CD4-positive, alpha-beta T cell treated with Interleukin-17A for 1 hour (primary cell): ENCODE data around the gene CTNNA3.

Experiments
- DNase-seq: peaks from one replicate; pipeline ENCODE4 v3.0.0-alpha.2; 2020

CTNNA3 gene

DNA sequence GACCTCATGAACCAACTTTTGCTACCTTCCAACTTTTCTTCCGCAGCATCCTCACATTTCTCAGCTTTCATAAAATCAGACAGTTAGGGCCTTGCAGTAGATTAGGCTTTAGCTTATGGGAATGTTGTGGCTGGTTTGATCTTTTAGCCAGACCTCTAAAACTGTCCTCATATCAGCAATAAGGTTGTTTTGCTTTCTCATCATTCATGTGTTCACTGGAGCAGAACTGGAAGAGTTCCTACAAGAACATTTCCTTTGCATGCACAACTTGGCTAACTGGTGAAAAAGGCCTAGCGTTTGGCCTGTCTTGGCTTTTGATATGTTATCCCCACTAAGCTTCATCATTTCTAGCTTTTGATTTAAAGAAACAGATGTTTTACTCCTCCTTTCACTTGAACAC lies 900.1 kb downstream of the CTNNA3 start:
- DNase-seq: no peak

DNA sequence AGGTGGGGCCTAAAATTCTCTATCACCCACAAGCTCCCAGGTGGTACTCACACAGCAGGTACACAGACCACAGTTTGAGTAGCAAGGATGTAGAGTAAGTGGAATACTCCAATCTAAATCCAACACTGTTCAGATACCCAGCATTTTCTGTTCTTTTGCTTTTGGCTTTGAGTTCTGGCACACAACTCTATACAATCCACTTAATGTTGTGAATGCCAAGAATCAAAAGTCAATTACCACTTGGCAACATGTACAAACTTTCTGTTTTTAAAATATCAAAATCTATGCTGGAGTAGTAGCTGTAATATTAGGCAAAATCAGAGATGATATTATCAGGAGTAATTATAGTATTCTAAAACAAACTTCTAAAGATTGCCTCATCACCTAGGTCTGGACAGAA lies 903.6 kb downstream of the CTNNA3 start:
- no peak for DNase-seq

DNA sequence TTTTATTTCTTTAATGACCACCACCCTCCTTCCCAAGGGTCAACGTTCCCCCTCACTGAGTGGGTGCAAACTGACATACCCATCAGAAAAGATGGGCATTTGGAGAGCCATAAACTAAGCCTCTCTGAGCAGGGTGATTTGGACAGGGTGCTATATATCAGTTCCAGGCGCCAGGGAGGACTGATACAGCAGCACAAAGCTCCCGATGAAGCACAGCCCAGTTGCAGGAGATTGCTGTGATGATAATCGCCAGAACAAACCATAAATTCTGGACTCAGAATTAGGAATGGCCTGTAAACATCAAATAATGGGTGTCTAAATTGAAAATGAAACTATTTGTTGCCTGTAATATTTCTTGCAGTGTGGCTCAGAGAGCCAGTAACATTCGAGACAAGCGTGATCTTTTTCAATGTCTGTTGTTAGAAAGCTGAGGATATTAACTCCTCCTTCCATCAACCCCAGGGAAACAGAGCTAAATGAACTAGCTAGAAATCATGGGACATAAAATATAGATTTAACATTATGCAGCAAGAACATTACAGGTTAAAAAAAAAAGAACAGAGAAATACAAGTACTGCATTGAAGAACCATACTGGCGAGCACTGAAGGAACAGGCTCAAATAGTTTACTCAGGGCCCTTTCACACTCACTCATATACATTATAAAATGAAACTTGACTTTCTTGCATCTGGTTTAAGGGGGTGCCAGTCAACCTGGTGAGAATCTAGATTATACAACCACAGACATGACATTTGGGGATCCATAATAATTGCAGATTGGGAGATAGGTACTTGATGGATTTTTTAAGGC lies 907.6 kb downstream of the CTNNA3 start:
- no peak for DNase-seq

- DNase-seq: no peak
Observed at GRCh38 chr10:66786709-66787108, 909.3 kb downstream of the CTNNA3 start.

GRCh38 chr10:66784770-66785169 lies 911.2 kb downstream of the CTNNA3 start:
- no peak for DNase-seq

- DNase-seq: no peak
Observed at GRCh38 chr10:66783316-66783715, 912.7 kb downstream of the CTNNA3 start.

- no peak for DNase-seq
Observed at GRCh38 chr10:66782776-66783175, 913.2 kb downstream of the CTNNA3 start.

GRCh38 chr10:66782144-66782543 lies 913.9 kb downstream of the CTNNA3 start:
- no peak for DNase-seq

- no peak for DNase-seq
Observed at GRCh38 chr10:66780796-66781195, 915.2 kb downstream of the CTNNA3 start.

GRCh38 chr10:66778351-66778750 lies 917.6 kb downstream of the CTNNA3 start:
- DNase-seq: no peak

GRCh38 chr10:66777665-66778064 lies 918.3 kb downstream of the CTNNA3 start:
- DNase-seq: no peak

- no peak for DNase-seq
Observed at GRCh38 chr10:66773472-66773817, 922.5 kb downstream of the CTNNA3 start.

- no peak for DNase-seq
Observed at GRCh38 chr10:66772548-66773471, 923.2 kb downstream of the CTNNA3 start.

- DNase-seq: no peak
Observed at GRCh38 chr10:66767707-66768106, 928.3 kb downstream of the CTNNA3 start.

DNA sequence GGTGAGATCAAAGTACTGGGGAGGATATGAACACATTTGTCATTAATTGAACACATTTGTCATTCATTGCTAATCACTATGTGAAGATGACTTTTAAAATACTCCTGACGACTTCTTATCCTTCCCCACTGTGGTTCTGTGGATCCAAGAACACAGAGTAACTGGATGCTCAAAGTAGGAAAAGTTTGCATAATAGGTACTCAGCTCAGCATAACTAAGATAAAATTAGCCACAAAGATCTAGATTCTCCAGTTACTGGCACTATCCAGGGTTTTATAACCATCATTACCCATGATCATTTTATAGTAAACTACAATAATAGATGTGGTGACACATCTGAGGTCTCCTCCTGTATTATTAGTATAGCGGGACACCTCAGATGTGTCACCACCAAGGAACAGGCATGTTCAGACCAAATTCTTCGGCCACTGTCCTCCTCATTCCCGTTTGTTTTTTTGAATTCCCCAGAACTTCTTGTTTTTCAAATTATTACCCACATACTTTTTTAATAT lies 933.7 kb downstream of the CTNNA3 start:
- DNase-seq: no peak

DNA sequence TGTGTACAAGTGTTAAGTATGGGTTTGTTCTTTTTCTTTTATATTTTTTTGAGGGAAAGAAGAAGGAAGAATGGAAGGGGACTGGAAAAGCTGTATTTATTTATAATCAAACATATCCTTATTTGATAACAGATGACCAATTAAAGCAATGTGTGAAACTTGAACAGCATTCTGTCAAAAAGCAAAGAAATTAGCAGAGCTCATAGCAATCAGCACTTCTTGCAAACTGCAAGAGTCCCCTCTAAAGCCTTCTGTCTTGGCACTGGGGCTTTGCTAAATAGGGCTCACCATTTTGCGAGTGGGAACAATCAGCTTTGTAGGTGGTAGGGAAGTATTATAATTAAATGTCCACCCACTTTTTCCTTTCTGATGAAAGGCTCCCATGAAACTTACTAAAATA lies 935.1 kb downstream of the CTNNA3 start:
- DNase-seq: no peak

GRCh38 chr10:66755474-66755873 lies 940.5 kb downstream of the CTNNA3 start:
- no peak for DNase-seq

GRCh38 chr10:66752714-66753113 lies 943.3 kb downstream of the CTNNA3 start:
- DNase-seq: no peak

DNA sequence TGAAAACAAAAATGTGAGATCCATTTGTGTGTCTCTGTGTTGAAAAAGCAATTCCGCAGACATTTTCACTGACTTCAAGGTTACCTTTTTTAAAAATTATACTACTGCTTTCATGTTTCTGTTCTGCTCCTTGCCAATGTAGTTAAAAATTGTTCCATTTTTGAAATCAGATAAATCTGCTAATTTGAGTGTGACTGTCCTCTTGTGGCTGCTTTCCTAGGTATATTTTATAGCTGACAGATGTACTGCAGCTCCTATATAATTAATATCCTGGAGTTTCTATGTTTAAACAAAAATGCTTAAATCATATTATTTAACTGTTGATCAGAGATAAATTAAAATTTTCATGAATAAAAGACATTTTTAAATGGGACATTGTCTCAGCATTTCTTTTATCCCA lies 947.8 kb downstream of the CTNNA3 start:
- DNase-seq: no peak

DNA sequence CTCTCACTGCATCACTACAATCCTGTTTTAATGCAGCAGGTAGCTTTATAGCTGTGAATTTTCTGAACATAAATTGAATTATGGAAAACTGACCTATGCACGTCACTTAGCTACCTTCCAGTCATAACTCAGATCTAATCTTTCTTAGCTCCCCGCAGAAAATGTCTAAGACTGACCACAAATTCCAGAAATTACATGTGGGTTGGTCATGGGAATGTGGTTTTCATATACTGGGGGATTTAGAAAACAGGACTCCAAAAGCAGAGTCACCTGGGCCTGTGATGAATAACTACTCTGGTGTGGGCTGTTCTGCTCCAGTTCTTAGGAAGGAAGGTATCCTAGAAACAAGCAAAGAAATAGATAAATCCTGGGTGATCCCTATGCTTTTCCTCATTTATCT lies 948.5 kb downstream of the CTNNA3 start:
- DNase-seq: no peak

GRCh38 chr10:66746711-66747110 lies 949.3 kb downstream of the CTNNA3 start:
- no peak for DNase-seq

DNA sequence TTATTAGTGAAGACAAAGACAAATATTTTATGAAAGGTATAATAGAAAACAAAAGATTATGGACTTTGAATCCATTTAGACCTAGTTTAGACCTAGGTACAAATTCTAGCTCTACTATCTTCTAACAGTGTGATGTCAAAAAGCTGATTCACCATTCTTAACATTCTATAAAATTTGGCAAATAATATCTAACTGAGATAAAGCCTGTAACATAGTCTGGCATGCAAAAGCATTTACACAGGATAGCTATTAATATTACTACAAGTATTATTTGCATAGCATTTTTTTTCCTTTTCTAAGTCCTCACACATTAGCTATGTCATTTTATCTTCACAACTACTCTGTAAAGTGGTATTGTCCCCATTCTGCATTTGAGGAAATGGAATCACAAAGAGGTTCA lies 949.7 kb downstream of the CTNNA3 start:
- DNase-seq: no peak

GRCh38 chr10:66744915-66745314 lies 951.1 kb downstream of the CTNNA3 start:
- no peak for DNase-seq

DNA sequence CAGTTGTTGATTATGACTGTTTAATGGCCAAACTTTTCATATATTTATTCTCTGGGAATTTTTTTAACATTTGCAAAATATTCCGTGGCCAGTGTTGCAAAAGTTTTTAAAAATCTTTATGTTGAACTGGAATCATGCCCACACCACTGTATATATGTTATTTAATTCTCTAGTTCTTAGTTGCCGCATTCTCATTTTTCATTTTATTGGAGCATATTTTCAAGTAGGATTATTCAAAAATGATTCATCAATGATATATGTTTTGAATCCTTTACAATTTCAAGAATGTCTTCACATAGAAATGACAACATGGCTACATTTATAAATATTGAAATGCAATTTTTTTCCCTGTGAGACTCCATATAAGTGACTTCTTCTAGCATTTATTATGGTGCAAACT lies 958.8 kb downstream of the CTNNA3 start:
- DNase-seq: no peak
